ENCODE data around the gene TBX10. TPM values are rescaled to one million over a fixed set of nuclear protein-coding genes. Genes with fewer than 3 reads are reported as not detected.
"Not testable (repeated sequence)": the region's sequence is repeated elsewhere in the genome, so short reads cannot be mapped to it uniquely, and the experiment has no call there.

TBX10 gene
- total RNA-seq, 3 donors from 2014 or later: not detected

- H3K27ac ChIP-seq: no peak overlapping the region
- no peaks in the 10 kb centered on the region for H3K9me3 ChIP-seq
- DNase-seq (ENCODE audit: low spot score in 2 of 2): peak in 1 of 2 donors; percentile 45
- no peak for TF ChIP-seq CTCF (IDR thresholded peaks at IDR 0.05)
- no peak for TF ChIP-seq POLR2A (IDR thresholded peaks at IDR 0.05)
- no peaks in the 10 kb centered on the region for H3K27me3 ChIP-seq
- no peaks in the 10 kb centered on the region for H3K4me1 ChIP-seq
- intact Hi-C loops (cut with DNase I; ENCODE audit: low total_unique reads): no loop called here
- H3K36me3 ChIP-seq: no peaks in the 10 kb centered on the region
- H3K4me3 ChIP-seq: no peak overlapping the region
These were observed 23.4 kb upstream of the TBX10 start for GRCh38 chr11:67662835-67663531.

- no peaks in the 10 kb centered on the region for H3K9me3 ChIP-seq
- no peaks in the 10 kb centered on the region for H3K4me1 ChIP-seq
- intact Hi-C loops (cut with DNase I; ENCODE audit: low total_unique reads): no loop called here
- H3K27ac ChIP-seq: no peak overlapping the region
- TF ChIP-seq CTCF (IDR thresholded peaks at IDR 0.05) (no peak), POLR2A (IDR thresholded peaks at IDR 0.05) (no peak), POLR2AphosphoS5 (IDR thresholded peaks at IDR 0.05) (no peak)
- H3K4me3 ChIP-seq: no peak overlapping the region
- peak in 1 of 2 donors; percentile 47 for DNase-seq (ENCODE audit: low spot score in 2 of 2)
- H3K36me3 ChIP-seq: no peaks in the 10 kb centered on the region
- H3K27me3 ChIP-seq: no peaks in the 10 kb centered on the region
These were observed 22.7 kb upstream of the TBX10 start for GRCh38 chr11:67662142-67662834.

- H3K4me3 ChIP-seq; H3K9me3 ChIP-seq; H3K4me1 ChIP-seq; intact Hi-C loops (cut with DNase I; ENCODE audit: low total_unique reads); H3K36me3 ChIP-seq; H3K27ac ChIP-seq; H3K27me3 ChIP-seq: not testable (repeated sequence)
- DNase-seq (ENCODE audit: low spot score in 2 of 2): peak in 1 of 2 donors; percentile 12
These were observed 21.2 kb upstream of the TBX10 start for GRCh38 chr11:67660752-67661151.

GRCh38 chr11:67659651-67660165, 20.1 kb upstream of the TBX10 start:
- intact Hi-C loops (cut with DNase I; ENCODE audit: low total_unique reads); H3K9me3 ChIP-seq; H3K4me1 ChIP-seq; H3K36me3 ChIP-seq; H3K27ac ChIP-seq; H3K27me3 ChIP-seq; H3K4me3 ChIP-seq: not testable (repeated sequence)
- peak in 1 of 2 donors; percentile 3 for DNase-seq (ENCODE audit: low spot score in 2 of 2)

GRCh38 chr11:67657300-67657699, 17.7 kb upstream of the TBX10 start:
- Histone ChIP-seq H3K4me3 (no peak overlapping the region), H3K4me1 (no peaks in the 10 kb centered on the region), H3K27ac (no peak overlapping the region), H3K27me3 (no peaks in the 10 kb centered on the region), H3K9me3 (no peaks in the 10 kb centered on the region), H3K36me3 (no peaks in the 10 kb centered on the region)
- DNase-seq (ENCODE audit: low spot score in 2 of 2): no peak
- intact Hi-C loops (cut with DNase I; ENCODE audit: low total_unique reads): no loop called here
- TF ChIP-seq POLR2AphosphoS5 (IDR thresholded peaks at IDR 0.05): no peak
- no peak for TF ChIP-seq CTCF (IDR thresholded peaks at IDR 0.05)
- TF ChIP-seq POLR2A (IDR thresholded peaks at IDR 0.05): no peak

- intact Hi-C loops (cut with DNase I; ENCODE audit: low total_unique reads): no loop called here
- Histone ChIP-seq H3K4me1 (no peaks in the 10 kb centered on the region), H3K27me3 (no peaks in the 10 kb centered on the region), H3K4me3 (no peak overlapping the region), H3K36me3 (no peaks in the 10 kb centered on the region), H3K27ac (no peak overlapping the region), H3K9me3 (no peaks in the 10 kb centered on the region)
- DNase-seq (ENCODE audit: low spot score in 2 of 2): peak in 1 of 2 donors; percentile 20
- TF ChIP-seq CTCF (IDR thresholded peaks at IDR 0.05) (no peak), POLR2AphosphoS5 (IDR thresholded peaks at IDR 0.05) (no peak)
These were observed 16.8 kb upstream of the TBX10 start for GRCh38 chr11:67656278-67656922.
